ENCODE measurements around the gene CC2D2B.

CC2D2B gene

DNA sequence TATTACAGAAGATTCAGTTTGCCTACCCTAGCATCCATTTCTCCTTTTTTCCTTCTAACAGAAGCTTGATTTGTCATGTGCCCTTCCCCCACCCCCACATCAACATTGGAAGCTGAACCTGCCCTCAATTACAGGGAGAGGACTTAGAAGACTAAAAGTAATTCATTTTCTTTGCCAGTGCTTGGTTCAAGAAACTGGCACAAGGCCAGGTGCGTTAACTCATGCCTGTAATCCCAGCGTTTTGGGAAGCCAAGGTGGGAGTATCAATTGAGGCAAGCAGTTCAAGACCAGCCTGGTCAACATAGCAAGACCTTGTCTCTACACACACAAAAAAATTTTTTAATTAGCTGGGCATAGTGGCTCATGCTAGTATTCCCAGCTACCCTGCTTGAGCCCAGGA lies 168.2 kb downstream of the CC2D2B start:
- no peak for DNase-seq (ENCODE audit: low spot score)

DNA sequence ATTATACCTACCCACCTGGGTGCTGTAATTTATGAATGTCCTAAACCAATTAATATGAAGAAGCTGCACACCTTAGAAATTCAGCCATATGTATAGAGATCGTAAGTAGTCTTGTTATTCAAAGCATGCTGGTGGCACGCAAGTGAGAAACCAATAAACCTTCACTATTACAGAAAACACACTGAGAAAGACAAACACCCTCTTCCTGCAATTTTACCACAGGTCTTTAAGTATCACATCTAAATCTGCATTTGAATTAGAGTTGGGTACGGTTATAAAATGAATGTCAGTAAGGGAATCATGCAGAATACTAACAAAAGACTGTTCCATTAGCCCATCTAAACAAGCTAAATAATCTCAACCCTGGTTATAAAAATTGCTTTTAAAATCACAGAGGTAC lies 169.4 kb downstream of the CC2D2B start:
- DNase-seq (ENCODE audit: low spot score): no peak

DNA sequence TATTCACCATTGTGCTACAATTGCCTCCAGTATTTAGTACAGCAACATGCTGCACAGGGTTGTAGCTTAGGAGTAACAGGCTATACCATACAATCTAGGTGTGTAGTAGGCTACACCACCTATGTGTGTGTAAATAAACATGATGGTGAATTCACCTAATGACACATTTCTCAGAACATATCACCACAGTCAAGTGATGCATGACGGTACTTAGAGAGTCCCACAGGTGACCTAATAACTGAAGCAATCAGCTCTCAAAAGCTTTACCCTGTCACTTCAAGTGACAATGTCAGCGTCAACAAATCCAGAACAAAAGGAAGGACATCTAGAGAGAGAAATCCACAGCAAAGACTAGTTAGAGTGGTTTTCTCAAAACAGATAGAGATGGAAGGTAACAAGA lies 174.4 kb downstream of the CC2D2B start:
- DNase-seq (ENCODE audit: low spot score): no peak
